ENCODE measurements around the gene TTC12. TPM values are rescaled to one million over a fixed set of nuclear protein-coding genes. Genes with fewer than 3 reads are reported as not detected.

Gene TTC12
- total and polyA plus RNA-seq, 4 donors = 6.4 to 43.2 (median 19.0) TPM

DNA sequence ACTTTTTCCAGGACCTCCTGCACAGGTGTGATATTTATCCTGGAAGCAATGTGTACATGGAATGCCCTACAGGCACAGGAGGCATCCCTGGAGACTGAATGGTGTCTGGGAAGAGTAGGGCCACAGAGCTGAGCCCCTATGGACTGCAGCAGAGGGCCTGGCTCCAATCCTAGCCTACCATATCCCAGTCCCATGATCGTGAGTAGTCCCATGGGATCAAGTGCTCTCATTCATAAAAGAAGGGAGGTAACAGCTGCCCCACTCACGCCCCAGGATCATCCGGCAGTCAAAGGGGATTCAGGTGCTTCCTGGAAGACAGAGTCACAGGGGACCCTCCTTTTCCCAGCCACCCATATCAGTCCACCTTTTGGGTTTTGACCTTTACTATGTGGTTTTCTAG, 97.2 kb downstream of the TTC12 start:
- no peaks in the 10 kb centered on the region for H3K4me1 ChIP-seq (ENCODE audit: control insufficient read depth in 5 of 5, insufficient read depth in 5 of 5, low read length in 5 of 5)
- no peak overlapping the region for H3K9ac ChIP-seq (ENCODE audit: insufficient read depth in 1 of 2, low read length in 2 of 2)
- no peak overlapping the region for H3K4me3 ChIP-seq
- no peaks in the 10 kb centered on the region for H3K9me3 ChIP-seq (ENCODE audit: control insufficient read depth in 4 of 4, insufficient read depth in 3 of 4, low read length in 3 of 4)
- H3K36me3 ChIP-seq (ENCODE audit: control insufficient read depth in 4 of 4, insufficient read depth in 4 of 4, low read length in 4 of 4) = no peaks in the 10 kb centered on the region
- DNase-seq (no peak), ATAC-seq (ENCODE audit: insufficient read depth, low FRiP score) (no peak)
- H3K27me3 ChIP-seq (ENCODE audit: control insufficient read depth in 3 of 3, insufficient read depth in 3 of 3, low read length in 2 of 3) = no peaks in the 10 kb centered on the region
- no peak for TF ChIP-seq CTCF (IDR thresholded peaks at IDR 0.05; ENCODE audit: control extremely low read depth, extremely low read depth)
- no peak overlapping the region for H3K27ac ChIP-seq (ENCODE audit: low read depth in 1 of 2, low read length in 1 of 2)
- WGBS, 2 donors = 83 to 91% methylated on average over 3 of the region's 3 CpGs

- ATAC-seq (ENCODE audit: insufficient read depth, low FRiP score) (no peak), DNase-seq (no peak)
- Histone ChIP-seq H3K9me3 (ENCODE audit: control insufficient read depth in 4 of 4, insufficient read depth in 3 of 4, low read length in 3 of 4) (no peaks in the 10 kb centered on the region), H3K27me3 (ENCODE audit: control insufficient read depth in 3 of 3, insufficient read depth in 3 of 3, low read length in 2 of 3) (no peaks in the 10 kb centered on the region), H3K4me1 (ENCODE audit: control insufficient read depth in 5 of 5, insufficient read depth in 5 of 5, low read length in 5 of 5) (no peaks in the 10 kb centered on the region), H3K27ac (ENCODE audit: low read depth in 1 of 2, low read length in 1 of 2) (no peak overlapping the region), H3K4me3 (no peak overlapping the region), H3K36me3 (ENCODE audit: control insufficient read depth in 4 of 4, insufficient read depth in 4 of 4, low read length in 4 of 4) (no peaks in the 10 kb centered on the region), H3K9ac (ENCODE audit: insufficient read depth in 1 of 2, low read length in 2 of 2) (no peak overlapping the region)
- WGBS, 2 donors = 89 to 95% methylated on average over 9 of the region's 9 CpGs
- no peak for TF ChIP-seq CTCF (IDR thresholded peaks at IDR 0.05; ENCODE audit: control extremely low read depth, extremely low read depth)
Measured at GRCh38 chr11:113412675-113413074, 98.3 kb downstream of the TTC12 start.

GRCh38 chr11:113415343-113415742, 101.0 kb downstream of the TTC12 start:
- WGBS, 2 donors = 93 to 95% methylated on average over 16 of the region's 16 CpGs
- ATAC-seq (ENCODE audit: insufficient read depth, low FRiP score) = no peak
- DNase-seq = no peak
- Histone ChIP-seq H3K9me3 (ENCODE audit: control insufficient read depth in 4 of 4, insufficient read depth in 3 of 4, low read length in 3 of 4) (no peaks in the 10 kb centered on the region), H3K9ac (ENCODE audit: insufficient read depth in 1 of 2, low read length in 2 of 2) (no peak overlapping the region), H3K4me3 (no peak overlapping the region), H3K4me1 (ENCODE audit: control insufficient read depth in 5 of 5, insufficient read depth in 5 of 5, low read length in 5 of 5) (no peaks in the 10 kb centered on the region), H3K27ac (ENCODE audit: low read depth in 1 of 2, low read length in 1 of 2) (no peak overlapping the region), H3K36me3 (ENCODE audit: control insufficient read depth in 4 of 4, insufficient read depth in 4 of 4, low read length in 4 of 4) (no peaks in the 10 kb centered on the region), H3K27me3 (ENCODE audit: control insufficient read depth in 3 of 3, insufficient read depth in 3 of 3, low read length in 2 of 3) (no peaks in the 10 kb centered on the region)
- no peak for TF ChIP-seq CTCF (IDR thresholded peaks at IDR 0.05; ENCODE audit: control extremely low read depth, extremely low read depth)

Other genes starting within 250 kb of the TTC12 start
- 1 to 10 TPM in 1 of 2 donors, under 1 TPM in 1; 0.77 to 1.1 TPM for gene ANKK1, start 73.2 kb downstream of the TTC12 start, total RNA-seq
- under 1 TPM; 0.49 to 0.55 TPM for gene ANKK1, start 73.2 kb downstream of the TTC12 start, polyA plus RNA-seq
- under 1 TPM in 1 of 2 donors, not detected in 1; 0.28 TPM for gene DRD2, start 160.8 kb downstream of the TTC12 start, total RNA-seq
- gene DRD2, start 160.8 kb downstream of the TTC12 start, polyA plus RNA-seq = under 1 TPM in 1 of 2 donors, not detected in 1; 0.08 TPM